ENCODE results near the gene PPP1CA. TPM values are rescaled to one million over a fixed set of nuclear protein-coding genes. Genes with fewer than 3 reads are reported as not detected.

The PPP1CA gene
- total RNA-seq, 3 donors from 2014 or later (not counting 1 experiment from before 2014, with no cell fraction given) = 222 to 245 (median 233) TPM

- no peaks in the 10 kb centered on the region for H3K9me3 Mint-ChIP-seq
- no peaks in the 10 kb centered on the region for H3K36me3 Mint-ChIP-seq
- no peaks in the 10 kb centered on the region for H3K27me3 Mint-ChIP-seq (ENCODE audit: low read depth in 2 of 2)
- ATAC-seq (peak; percentile 40 to 67 (median 58)), DNase-seq (peak; percentile 62 to 86)
- H3K4me3 Mint-ChIP-seq = peak within 1 kb of the TSS; percentile 95
- Histone ChIP-seq H3K36me3 (ENCODE audit: control insufficient read depth, insufficient read depth, low read length) (peaks cover 23% of the 10 kb centered on the region), H3K4me1 (ENCODE audit: control insufficient read depth, insufficient read depth, low read length) (peaks cover 89% of the 10 kb centered on the region), H3K27me3 (ENCODE audit: control insufficient read depth, insufficient read depth, low read length) (no peaks in the 10 kb centered on the region), H3K27ac (ENCODE audit: low read length) (peak within 1 kb of the TSS; percentile 75), H3K9me3 (ENCODE audit: control insufficient read depth, insufficient read depth, low read length) (no peaks in the 10 kb centered on the region), H3K4me3 (ENCODE audit: low read length) (peak within 1 kb of the TSS; percentile 81)
- TF ChIP-seq CTCF (IDR thresholded peaks at IDR 0.05) = no peak
- peaks cover 63 to 86% of the 10 kb centered on the region in 2 donors for H3K4me1 Mint-ChIP-seq
- H3K27ac Mint-ChIP-seq = peak within 1 kb of the TSS; percentile 85 to 88
- intact Hi-C loops (cut with micrococcal nuclease) = loop anchor here (2.0 kb wide), 1 partner anchor 34 kb away; no protein-coding TSS in a partner anchor
- under 1% methylated on average over 15 of the region's 26 CpGs for WGBS (ENCODE audit: insufficient coverage)
These were observed 35.6 kb upstream of the PPP1CA start, which contains the start of gene PTPRCAP for GRCh38 chr11:67437082-67437808. Gene PTPRCAP, minus strand, starts transcription at chr11:67437682. Its CDS starts 63 bp downstream, at chr11:67437619.

- Histone ChIP-seq H3K4me1 (ENCODE audit: control insufficient read depth, insufficient read depth, low read length) (peaks cover 88% of the 10 kb centered on the region), H3K27me3 (ENCODE audit: control insufficient read depth, insufficient read depth, low read length) (no peaks in the 10 kb centered on the region), H3K4me3 (ENCODE audit: low read length) (peak overlapping the region; percentile 81), H3K36me3 (ENCODE audit: control insufficient read depth, insufficient read depth, low read length) (peaks cover 30% of the 10 kb centered on the region), H3K27ac (ENCODE audit: low read length) (peak overlapping the region; percentile 41), H3K9me3 (ENCODE audit: control insufficient read depth, insufficient read depth, low read length) (no peaks in the 10 kb centered on the region)
- Mint-ChIP-seq H3K36me3 (no peaks in the 10 kb centered on the region), H3K4me1 (peaks cover 65 to 86% of the 10 kb centered on the region in 2 donors), H3K9me3 (no peaks in the 10 kb centered on the region), H3K4me3 (peak overlapping the region; percentile 95), H3K27ac (peak overlapping the region; percentile 85 to 88), H3K27me3 (ENCODE audit: low read depth in 2 of 2) (no peaks in the 10 kb centered on the region)
- DNase-seq = peak in 1 of 2 donors; percentile 71
- ATAC-seq = peak in 2 of 3 donors; percentile 13 to 24
- intact Hi-C loops (cut with micrococcal nuclease) = loop anchor here (2.0 kb wide), 1 partner anchor 34 kb away; no protein-coding TSS in a partner anchor
- no peak for TF ChIP-seq CTCF (IDR thresholded peaks at IDR 0.05)
- under 1% methylated on average over 6 of the region's 6 CpGs for WGBS (ENCODE audit: insufficient coverage)
These were observed 34.9 kb upstream of the PPP1CA start for GRCh38 chr11:67436459-67437081.

- H3K4me3 ChIP-seq (ENCODE audit: low read length) = peak overlapping the region; percentile 81
- no peaks in the 10 kb centered on the region for H3K9me3 Mint-ChIP-seq
- H3K9me3 ChIP-seq (ENCODE audit: control insufficient read depth, insufficient read depth, low read length) = no peaks in the 10 kb centered on the region
- intact Hi-C loops (cut with micrococcal nuclease) = loop anchor here (2.0 kb wide), 1 partner anchor 33 kb away; no protein-coding TSS in a partner anchor
- peak overlapping the region; percentile 88 to 92 for H3K27ac Mint-ChIP-seq
- H3K36me3 ChIP-seq (ENCODE audit: control insufficient read depth, insufficient read depth, low read length) = peaks cover 33% of the 10 kb centered on the region
- TF ChIP-seq CTCF (IDR thresholded peaks at IDR 0.05) = no peak
- peak overlapping the region; percentile 41 for H3K27ac ChIP-seq (ENCODE audit: low read length)
- no peaks in the 10 kb centered on the region for H3K36me3 Mint-ChIP-seq
- H3K27me3 Mint-ChIP-seq (ENCODE audit: low read depth in 2 of 2) = no peaks in the 10 kb centered on the region
- peaks cover 81% of the 10 kb centered on the region for H3K4me1 ChIP-seq (ENCODE audit: control insufficient read depth, insufficient read depth, low read length)
- 46% methylated on average over 38 of the region's 38 CpGs for WGBS (ENCODE audit: insufficient coverage)
- H3K4me1 Mint-ChIP-seq = peaks cover 58 to 79% of the 10 kb centered on the region in 2 donors
- H3K4me3 Mint-ChIP-seq = peak overlapping the region; percentile 95
- peak in 1 of 2 donors; percentile 30 for DNase-seq
- H3K27me3 ChIP-seq (ENCODE audit: control insufficient read depth, insufficient read depth, low read length) = no peaks in the 10 kb centered on the region
- no peak for ATAC-seq
These were observed 34.2 kb upstream of the PPP1CA start for GRCh38 chr11:67435727-67436458.
